ENCODE data around the gene PHLDA1.

DNA sequence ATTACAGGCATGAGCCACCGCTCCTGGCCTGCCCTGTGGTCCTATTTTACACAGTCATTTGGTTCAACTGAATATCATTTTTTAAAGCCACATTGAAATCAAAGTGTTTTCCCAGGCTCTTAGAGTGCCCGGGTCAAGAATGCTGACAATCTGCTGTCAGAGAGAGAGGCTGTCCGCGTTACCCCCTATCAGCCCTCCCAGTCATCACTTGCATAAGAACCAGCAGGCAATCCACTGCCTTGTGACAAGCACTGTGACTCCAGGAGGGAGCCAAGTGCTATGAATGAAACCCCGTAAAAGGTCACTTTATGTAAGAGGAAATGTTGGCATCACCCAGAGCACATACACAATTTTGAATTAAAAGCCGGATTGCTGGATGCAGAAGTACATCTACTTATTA lies 13.5 kb downstream of the PHLDA1 start:
- TF ChIP-seq, protein P1, sequence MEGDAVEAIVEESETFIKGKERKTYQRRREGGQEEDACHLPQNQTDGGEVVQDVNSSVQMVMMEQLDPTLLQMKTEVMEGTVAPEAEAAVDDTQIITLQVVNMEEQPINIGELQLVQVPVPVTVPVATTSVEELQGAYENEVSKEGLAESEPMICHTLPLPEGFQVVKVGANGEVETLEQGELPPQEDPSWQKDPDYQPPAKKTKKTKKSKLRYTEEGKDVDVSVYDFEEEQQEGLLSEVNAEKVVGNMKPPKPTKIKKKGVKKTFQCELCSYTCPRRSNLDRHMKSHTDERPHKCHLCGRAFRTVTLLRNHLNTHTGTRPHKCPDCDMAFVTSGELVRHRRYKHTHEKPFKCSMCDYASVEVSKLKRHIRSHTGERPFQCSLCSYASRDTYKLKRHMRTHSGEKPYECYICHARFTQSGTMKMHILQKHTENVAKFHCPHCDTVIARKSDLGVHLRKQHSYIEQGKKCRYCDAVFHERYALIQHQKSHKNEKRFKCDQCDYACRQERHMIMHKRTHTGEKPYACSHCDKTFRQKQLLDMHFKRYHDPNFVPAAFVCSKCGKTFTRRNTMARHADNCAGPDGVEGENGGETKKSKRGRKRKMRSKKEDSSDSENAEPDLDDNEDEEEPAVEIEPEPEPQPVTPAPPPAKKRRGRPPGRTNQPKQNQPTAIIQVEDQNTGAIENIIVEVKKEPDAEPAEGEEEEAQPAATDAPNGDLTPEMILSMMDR (conservative IDR thresholded peaks at IDR 0.05; ENCODE audit: low read depth, low read length): no peak
- no peak for TF ChIP-seq EZH2 (IDR thresholded peaks at IDR 0.05; ENCODE audit: borderline replicate concordance, low read depth, low read length, poor library complexity, severe bottlenecking)
